HG03571 (cell line): ENCODE data around the gene UBE2S.

Source experiments
- ATAC-seq: cut with Tn5 transposase; IDR thresholded peaks from one replicate; pipeline ENCODE4 v1.9.1; 2021; ENCODE audit not compliant: unreplicated experiment

The UBE2S gene

DNA sequence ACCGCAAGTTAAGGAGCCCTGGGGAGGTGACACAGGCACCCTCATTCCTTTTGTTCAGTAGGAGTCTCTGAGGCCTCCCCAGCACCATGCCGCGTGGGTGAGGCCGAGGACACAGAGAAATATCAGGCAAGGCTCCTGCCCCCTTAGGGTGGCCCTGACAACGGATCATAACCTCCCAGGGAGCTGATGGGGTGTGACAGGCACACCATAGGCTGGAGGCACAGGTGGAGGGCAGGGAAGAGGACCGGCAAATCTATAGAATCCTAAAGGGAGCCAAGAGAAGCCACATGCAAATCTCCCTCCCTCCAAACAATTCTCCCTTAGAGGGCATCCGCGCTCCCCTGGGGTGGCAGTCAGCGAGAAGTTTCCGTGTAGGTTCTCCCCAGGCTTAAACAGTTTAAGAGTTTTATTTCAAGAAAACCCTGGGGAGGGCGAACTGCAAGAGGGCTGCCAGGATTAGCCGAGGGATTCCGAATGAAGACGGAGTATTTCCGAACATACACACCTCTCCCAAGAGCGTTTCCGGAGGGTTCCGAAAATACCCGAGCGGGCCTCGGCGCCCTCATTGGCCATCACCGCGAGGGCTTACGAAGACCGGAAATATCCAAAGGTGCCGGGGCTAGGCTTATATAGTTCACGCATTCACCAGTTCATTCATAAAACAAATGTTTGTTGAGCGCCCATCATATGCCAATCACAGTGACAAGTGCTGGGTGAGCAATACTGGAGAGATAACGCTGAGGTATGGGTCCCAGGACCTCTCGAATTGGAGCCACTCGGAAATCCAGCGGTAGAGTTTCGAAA lies 22.5 kb downstream of the UBE2S start:
- ATAC-seq = peak; percentile 43

DNA sequence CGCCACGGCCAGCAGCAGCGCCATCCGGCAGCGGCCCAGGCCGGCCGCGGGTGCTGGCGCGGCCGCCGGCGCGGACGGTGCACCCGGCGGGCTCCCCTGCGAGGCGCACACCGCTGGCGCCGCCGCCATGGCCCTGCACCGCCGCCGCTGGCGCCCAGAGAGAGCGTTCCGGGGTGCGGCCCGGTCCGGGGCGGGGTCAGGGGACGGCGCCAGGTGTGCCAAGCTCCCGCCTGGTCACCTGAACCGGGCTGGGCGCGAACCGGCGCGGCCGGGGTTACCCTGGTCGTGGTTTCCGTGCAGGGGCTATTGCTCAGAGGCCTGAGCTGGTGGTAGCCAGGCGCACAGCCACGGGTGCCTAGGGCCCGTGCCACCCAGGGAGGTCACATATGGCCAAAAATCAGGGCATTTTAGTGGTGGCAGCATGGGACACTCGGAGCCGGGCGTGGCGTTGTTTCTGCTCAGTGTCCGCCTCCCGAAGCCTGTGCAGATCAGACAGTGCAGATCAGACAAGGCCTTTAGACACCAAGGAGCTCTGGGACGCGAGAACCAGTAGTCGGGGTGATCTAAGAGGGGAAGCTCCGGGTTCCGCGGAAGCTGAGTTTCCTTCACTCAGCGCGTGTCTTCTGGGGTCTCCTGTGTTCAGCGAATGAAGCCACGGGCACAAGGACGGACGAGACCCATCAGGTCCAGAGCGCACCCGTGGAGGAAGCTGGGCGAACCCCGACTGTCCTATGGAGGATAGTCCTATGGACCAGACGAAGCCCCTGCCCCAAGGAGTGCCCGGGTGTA lies 23.3 kb downstream of the UBE2S start, which contains the start of gene TMEM238:
Gene TMEM238 (minus strand): TSS at position 162 of the 789 bp plus-strand sequence. CDS start 33 bp downstream, at position 129.
- no peak for ATAC-seq

DNA sequence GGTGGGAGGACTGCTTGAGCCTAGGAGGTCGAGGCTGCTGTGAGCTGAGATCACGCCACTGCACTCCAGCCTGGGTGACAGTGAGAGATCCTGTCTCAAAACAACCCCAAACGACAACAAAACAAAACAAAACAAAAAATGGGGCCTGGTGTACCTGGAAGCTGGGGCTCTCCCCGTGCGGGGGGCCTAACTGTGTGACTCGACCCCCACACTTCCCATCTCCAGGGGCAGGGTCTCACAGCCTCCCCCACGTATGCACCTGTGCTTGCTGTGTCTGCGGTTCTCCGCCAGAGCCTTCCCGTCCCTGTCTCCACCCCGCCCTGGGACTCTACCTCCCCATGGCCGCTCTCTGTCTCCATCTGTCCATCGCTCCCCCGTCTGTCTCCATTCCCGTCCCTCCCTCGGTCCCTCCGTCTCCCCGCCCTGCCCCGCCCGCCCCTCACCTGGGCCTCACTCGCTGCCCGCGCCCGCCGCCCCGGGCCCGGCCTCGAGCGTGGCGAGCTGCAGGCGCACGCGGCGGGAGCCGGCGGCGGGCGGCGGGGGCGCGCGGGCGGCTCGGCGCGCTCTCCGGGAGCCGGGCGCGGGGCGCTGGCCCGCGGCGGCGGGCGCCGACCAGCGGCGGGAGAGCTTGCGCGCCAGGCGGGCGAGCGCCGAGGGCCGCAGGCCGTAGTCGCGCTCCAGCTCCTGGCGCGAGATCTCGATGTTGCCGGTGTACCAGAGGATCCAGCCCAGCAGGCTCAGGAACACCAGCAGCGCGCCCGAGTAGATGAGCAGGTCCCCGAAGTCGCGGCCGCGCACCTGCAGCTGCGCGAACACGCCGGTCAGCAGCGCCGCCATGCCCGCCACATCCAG lies 24.1 kb downstream of the UBE2S start:
- ATAC-seq = no peak

DNA sequence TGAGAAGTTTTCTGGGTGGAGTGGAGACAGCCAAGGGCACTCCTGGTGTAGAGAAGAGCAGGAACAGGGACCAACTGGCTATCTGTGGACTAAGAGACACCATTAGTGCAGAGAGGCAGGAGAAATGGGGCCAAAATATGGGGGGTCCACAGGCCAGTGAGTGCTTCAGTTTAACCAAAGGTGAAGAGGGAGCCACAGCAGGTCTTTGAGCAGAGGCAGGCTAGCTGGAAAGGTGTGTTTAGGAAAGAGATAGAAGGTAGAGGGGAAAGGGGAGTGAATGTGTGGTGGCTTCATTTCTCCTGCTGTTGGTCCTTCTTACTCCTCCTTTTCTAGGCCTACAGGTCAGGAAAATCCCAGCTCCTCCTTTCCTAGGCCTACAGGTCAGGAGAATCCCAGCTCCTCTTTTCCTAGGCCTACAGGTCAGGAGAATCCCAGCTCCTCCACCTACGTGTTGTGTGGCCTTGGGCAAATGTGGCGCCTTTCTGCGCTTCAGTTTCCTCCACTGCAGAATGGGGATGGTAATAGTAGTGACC lies 25.0 kb downstream of the UBE2S start:
- ATAC-seq = no peak

DNA sequence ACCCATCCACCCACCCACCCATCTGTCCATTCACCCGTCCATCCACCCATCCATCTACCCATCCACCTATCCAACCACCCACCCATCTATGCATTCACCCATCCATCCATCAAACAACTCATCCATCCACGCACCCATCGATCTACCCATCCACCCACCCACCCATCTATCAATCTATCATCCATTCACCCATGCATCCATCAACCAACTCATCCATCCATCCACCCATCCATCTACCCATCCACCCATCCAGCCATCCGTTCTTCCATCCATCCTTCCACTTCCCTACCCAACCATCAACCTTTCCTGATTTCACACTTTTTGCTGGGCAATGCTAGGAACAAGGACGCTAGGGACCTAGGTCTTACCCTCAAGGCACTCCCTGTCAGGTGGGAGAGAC lies 25.6 kb downstream of the UBE2S start:
- ATAC-seq = no peak

DNA sequence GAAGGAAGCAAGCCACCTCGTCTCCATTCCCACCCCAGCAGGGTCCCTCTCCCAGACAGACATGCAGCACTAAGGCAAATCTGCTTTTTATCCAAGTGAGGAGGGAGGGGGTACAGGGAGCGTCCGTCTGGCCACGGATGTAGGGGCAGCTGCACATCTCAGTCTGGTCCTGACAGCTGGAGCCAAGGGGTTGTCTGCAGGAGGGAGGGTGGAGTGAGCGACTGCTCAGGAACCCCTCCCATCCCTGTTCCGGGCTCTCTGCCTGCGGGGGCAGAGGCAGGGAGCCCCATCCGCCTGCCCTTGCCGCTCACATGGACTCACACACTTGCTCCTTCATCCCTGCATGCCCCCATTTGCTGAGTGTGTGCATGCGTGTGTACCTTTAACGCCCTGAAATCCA lies 28.4 kb downstream of the UBE2S start:
- no peak for ATAC-seq

DNA sequence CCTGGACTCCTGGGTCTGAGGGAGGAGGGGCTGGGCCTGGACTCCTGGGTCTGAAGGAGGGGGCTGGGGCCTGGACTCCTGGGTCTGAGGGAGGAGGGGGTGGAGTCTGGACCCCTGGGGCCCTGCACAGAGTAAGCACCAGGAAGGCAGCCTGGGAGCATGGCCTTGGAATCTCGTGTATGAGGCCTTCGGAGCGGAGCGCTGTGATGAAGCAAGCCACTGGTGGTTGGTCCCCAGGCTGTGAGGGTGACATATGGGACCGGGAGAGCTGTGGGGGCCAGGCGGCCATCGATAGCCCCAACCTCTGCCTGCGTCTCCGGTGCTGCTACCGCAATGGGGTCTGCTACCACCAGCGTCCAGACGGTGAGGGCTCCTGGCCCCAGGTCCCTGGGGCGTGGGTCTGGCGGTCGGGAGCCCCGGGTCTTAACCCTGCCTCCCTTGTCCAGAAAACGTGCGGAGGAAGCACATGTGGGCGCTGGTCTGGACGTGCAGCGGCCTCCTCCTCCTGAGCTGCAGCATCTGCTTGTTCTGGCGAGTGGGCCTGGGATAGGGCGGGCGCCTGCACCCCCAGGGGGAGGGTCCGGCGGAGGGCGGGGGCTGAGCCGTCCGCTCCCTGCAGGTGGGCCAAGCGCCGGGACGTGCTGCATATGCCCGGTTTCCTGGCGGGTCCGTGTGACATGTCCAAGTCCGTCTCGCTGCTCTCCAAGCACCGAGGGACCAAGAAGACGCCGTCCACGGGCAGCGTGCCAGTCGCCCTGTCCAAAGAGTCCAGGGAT lies 30.0 kb downstream of the UBE2S start:
- no peak for ATAC-seq

DNA sequence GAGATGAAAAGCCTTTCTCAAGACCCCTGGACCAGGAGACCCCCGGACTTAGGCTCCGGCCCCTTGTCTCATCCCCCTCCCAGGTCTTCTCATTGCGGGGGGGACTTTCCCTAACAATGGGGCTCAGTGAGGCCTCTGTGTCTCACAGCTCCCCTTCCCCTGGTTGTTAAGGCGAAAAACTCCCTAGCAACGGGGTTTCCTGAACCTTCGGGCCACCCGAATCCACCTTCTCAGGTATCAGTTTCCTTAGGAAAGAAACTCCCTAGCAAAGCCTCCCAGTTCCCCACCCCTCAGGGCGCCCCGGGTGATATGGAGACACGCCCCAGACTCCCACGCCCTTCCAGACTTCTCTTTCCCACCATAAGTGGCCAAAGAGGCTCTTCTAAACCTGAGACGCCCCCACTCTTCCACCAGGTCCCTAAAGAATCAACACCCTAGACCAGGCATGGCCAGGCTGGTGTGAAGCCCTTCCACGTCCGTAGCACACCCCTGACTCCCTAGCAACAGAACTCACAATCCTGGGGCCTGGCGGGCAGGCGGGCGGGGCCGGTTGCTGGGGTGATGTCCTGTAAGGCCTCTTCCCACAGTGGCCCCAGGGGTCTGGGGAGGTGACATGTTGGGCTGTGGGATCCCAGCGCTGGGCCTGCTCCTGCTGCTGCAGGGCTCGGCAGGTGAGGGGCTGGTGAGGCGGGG lies 31.2 kb downstream of the UBE2S start, which contains the start of gene TMEM190:
Gene TMEM190 (plus strand): TSS at position 586 of the 693 bp plus-strand sequence. CDS start 28 bp downstream, at position 614.
- ATAC-seq = no peak

DNA sequence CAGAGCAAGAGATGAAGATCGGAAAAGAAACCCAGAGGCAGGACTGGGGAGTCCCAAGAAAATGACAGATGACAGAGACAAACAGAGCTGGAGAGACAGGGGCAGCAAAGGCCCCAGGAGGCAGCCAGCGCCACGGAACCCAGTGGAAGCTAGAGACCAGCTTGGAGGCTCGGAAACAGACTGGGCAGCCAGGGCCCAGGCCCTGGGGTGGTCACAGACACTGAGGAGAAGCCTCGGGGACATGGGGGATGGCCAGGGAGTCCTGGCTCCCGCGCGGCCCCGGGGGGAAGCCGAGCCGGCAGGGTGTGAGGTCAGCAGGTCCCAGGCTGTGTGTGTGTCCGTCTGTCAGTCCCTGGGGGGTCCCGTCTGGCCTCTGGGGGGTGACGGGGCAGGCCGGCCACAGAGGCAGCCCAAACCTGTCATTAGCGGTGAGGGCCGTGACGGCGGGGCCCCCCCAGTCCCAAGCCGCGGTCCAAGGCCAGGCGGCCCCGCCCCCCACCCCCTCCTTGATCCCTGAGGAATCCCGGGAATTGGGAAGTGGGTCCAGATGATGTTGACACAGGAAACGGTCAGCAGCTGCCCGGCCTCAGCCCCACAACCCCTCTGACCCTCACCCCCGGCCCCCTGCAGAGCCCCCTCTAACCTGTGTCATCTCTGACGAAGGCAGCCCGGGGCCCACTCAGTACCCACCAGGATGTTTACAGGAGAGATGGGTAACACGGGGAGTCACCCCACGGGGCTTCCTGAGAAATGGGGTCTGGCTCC lies 33.4 kb downstream of the UBE2S start:
- ATAC-seq = no peak

DNA sequence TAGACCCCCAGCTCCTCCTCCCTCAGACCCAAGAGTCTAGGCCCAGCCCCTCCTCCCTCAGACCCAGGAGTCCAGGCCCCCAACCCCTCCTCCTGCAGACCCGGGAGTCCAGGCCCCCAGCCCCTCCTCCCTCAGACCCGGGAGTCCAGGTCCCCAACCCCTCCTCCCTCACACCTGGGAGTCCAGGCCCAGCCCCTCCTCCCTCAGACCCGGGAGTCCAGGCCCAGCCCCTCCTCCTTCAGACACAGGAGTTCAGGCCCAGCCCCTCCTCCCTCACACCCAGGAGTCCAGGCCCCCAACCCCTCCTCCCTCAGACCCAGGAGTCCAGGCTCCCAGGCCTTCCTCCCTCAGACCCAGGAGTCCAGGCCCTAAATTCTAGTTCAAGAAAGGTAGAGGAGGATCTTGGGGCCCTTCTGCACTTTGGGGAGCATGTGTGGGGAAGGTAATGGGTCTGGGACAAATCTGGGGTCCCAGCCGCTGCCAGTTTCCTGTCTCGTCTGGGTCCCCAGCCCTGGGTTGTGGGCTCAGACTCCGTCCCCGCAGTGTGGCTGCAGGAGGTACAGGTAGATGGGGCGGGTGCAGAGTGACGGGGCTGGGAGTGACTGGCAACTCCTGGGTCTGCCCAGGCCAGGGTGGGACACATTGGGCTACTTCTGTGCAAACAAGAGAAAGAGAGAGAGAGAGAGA lies 34.1 kb downstream of the UBE2S start:
- ATAC-seq = no peak

DNA sequence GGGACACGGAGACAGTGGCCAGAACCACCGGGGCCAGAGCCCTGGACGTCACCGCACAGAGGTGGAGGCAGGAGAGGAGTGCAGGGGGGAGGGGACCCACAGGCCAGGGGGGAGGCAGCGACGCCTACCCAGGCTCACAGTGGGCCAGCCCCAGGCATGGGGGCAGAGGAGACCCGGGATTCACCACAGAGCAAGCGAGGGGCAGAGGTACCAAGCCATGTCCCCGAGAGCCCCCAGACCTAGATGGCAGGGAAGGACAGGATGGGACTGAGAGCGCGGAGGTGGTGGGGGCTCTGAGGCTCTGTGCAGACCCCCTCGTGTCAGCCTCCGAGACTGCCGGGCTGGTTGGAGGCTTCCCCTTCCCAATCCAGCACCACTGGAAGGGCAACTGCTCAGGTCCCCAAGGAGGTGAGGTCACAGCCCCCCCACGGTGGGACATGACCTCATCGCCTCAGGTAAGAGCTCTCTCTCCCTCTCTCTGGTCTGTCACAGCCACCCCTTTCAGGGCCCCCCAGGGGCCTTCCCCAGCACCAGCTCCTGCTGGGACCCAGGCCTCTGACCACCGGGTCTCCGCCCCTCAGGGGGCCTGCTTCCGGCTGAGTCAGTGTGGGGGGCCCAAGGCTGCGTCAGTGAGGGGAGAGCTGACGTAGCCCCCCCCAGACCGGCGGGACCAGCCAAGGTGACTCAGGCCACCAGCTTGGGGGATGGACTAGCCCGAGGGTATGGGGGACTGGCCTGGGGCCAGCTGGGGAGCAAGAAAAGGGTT lies 35.1 kb downstream of the UBE2S start:
- no peak for ATAC-seq

DNA sequence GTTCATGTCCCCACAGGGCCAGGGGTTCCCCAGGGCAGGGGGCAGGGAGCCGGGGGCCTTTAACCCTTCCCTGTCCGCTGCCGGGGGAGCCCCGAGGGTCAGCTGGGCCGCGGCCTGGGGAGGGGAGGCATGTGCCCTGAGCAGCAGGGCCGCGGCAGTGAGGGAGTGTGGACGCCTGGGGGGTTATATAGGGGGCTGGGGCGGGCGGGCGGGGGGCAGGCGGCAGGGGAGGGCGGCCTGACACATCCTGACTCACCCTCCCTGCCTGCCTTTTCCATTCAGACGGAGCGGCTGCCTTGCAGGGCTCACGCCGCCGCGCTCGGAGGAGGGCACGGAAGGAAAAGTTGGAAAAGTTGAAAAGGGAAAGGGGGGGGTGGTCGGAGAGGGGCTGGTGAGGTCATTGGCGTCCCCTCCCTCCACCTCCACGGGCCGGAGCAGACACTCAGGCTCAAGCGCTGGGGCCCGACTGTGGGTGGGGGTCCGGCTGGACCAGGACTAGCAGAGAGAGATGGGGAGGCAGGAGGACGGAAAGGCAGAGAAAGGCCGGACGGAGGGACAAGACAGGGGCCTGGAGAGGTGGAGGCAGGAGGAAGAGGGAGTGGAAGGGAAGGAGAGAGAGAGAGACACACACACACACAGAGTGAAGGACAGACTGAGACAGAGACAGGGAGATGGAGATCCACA lies 37.1 kb downstream of the UBE2S start, which contains the start of gene IL11:
Gene IL11 (minus strand): TSS at position 159 of the 684 bp plus-strand sequence. CDS start 153 bp downstream, at position 6.
- no peak for ATAC-seq

DNA sequence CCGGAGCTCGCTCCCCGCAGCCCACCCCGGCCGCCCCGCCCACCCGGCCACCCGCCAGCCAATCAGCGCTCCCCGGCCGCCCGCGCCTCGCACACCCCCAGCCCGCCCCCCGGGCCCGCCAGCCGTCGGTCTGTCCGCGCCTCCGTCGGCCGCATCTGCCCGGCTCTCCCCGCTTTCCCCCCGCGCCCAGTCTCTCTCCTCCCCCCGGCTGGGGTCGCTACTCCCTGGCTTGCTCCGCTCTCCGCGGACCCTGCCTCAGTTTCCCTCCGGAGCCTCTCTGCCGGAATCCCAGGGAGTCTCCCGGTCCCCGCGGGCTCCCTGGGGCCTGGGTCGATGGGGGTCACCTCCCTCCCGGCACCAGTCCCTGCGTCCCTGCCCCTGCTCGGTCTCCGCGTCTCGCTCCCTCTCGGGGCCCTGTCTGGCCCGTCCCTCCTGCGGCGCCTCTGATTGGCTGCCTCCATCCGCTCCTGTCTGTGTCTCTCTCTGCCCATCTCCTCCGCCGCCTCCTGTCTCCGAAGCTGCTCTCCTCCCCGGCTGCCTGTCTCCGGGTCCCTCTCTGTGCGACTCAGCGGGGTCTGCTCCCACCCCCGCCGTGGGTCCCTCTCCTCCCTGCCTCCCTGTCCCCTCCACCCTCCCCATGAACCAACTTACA lies 37.8 kb downstream of the UBE2S start:
- ATAC-seq = no peak

DNA sequence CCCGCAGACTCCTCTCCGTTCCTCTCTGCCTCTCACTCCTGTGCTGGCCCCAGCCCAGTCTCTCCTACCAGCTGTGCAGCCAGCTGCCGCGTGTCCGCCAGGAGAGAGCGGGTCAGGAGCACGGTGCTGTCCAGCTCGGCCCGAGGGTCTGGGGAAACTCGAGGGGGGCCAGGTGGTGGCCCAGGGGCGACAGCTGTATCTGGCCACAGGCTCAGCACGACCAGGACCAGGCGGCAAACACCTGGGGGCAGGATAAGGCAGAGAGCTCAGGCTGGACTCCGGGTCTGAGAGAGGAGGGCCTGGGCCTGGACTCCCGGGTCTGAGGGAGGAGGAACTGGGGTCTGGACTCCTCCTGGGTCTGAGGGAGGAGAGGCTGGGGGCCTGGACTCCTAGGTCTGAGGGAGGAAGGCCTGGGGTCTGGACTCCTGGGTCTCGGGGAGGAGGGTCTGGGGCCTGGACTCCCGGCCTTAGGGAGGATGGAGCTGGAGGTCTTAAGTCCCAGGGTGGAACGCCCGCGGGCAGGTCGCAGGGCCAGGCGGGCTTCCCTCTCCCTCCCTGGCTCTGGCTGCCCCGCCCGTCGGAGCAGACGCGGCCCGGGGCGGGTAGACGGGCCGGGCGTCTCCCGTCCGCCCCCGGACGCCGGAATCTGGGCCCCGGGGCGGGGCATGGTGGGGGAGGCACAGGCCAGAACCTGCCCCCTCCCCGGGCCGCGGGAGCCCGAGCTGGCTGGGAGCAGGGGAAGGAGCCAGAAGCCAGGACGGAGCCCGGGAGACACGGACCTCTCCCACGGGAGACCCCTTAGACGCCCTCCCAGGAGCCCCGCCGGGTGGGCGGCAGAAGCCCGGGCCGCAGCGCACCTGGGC lies 38.7 kb downstream of the UBE2S start:
- no peak for ATAC-seq

DNA sequence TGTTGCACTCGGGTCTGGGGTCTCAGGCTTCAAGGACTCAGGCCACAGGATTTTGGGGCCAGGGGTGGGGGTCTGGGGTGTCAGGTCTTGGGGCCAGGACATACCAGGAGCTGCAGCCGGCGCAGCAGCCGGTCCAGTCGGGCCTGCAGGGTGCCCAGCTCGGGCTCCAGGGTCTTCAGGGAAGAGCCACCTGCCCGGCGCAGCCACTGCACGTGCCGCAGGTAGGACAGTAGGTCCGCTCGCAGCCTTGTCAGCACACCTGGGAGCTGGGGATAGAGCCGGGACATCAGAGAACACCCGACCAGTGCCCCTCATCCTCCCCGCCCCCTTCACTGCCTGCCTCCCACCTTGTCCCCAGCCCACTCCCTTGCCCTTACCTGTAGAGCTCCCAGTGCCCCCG lies 39.5 kb downstream of the UBE2S start:
- ATAC-seq = no peak
